ENCODE results near the gene CHAF1B.

The CHAF1B gene

DNA sequence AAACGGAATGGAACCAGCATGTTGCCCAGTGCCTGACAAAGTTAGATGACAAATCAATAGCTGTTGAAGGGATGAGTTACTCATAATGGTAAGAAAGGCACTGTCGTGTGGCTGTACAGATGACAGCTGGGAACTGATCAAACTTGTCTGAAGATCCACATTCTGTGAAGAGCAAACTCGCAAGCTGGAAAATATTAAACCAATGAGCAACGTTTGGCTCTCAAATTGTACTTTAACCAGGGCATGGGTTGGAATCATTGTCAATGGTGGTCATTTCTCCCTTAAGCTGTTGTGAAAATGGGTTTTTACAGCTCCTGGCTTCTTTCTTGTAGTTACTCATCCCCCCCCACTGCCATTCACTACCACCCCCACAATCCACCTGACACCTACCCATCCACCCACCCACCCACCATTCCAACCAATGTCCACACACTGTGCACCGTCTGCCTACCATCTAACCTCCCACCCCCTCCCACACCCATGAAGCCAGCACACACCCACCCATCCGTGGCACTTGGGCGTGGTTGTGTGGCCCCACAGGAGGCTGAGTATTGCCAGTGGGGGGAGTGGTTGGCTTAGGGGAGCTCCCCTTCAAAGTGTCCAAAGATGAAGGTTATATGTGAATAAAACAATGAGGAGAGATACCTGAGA lies 48.0 kb downstream of the CHAF1B start:
- Histone ChIP-seq H3K4me1 (ENCODE audit: control insufficient read depth, insufficient read depth, low read length) (peaks cover 21% of the 10 kb centered on the region), H3K27me3 (ENCODE audit: control insufficient read depth, insufficient read depth, low read length) (peaks cover 3% of the 10 kb centered on the region), H3K36me3 (ENCODE audit: control insufficient read depth, insufficient read depth, low read length) (no peaks in the 10 kb centered on the region), H3K4me3 (ENCODE audit: low read length) (no peak overlapping the region), H3K9me3 (ENCODE audit: control insufficient read depth, low read length) (no peaks in the 10 kb centered on the region), H3K9ac (ENCODE audit: low read length) (no peak overlapping the region)

DNA sequence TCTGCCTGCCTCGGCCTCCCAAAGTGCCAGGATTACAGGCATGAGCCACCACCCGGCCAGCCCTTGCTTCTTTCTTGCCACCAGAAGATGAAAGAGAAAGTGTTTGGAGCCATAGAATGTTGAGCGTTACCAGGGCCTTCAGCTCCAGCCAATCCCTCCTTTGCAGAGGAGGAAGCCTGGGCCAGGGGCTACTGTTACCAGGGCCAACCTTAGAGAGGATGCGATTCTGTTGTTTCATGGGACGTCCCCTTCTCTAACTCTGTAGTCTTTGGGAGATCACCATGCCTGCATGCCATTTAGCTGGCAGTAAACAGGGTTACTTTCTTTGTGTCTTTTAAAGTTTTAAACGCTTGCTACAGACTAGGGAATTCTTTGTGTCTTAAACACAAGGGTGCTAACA lies 49.0 kb downstream of the CHAF1B start:
- no peak overlapping the region for H3K4me3 ChIP-seq (ENCODE audit: low read length)
- H3K4me1 ChIP-seq (ENCODE audit: control insufficient read depth, insufficient read depth, low read length) = peaks cover 19% of the 10 kb centered on the region
- no peaks in the 10 kb centered on the region for H3K9me3 ChIP-seq (ENCODE audit: control insufficient read depth, low read length)
- H3K9ac ChIP-seq (ENCODE audit: low read length) = no peak overlapping the region
- H3K27me3 ChIP-seq (ENCODE audit: control insufficient read depth, insufficient read depth, low read length) = peaks cover 3% of the 10 kb centered on the region
- no peaks in the 10 kb centered on the region for H3K36me3 ChIP-seq (ENCODE audit: control insufficient read depth, insufficient read depth, low read length)

GRCh38 chr21:36436829-36437744 lies 51.9 kb downstream of the CHAF1B start:
- no peak overlapping the region for H3K9ac ChIP-seq (ENCODE audit: low read length)
- H3K36me3 ChIP-seq (ENCODE audit: control insufficient read depth, insufficient read depth, low read length) = no peaks in the 10 kb centered on the region

GRCh38 chr21:36437745-36438128 lies 52.5 kb downstream of the CHAF1B start:
- H3K9ac ChIP-seq (ENCODE audit: low read length) = no peak overlapping the region
- no peaks in the 10 kb centered on the region for H3K36me3 ChIP-seq (ENCODE audit: control insufficient read depth, insufficient read depth, low read length)
- peaks cover 3% of the 10 kb centered on the region for H3K27me3 ChIP-seq (ENCODE audit: control insufficient read depth, insufficient read depth, low read length)
- H3K9me3 ChIP-seq (ENCODE audit: control insufficient read depth, low read length) = no peaks in the 10 kb centered on the region
- H3K4me3 ChIP-seq (ENCODE audit: low read length) = no peak overlapping the region
- peaks cover 4% of the 10 kb centered on the region for H3K4me1 ChIP-seq (ENCODE audit: control insufficient read depth, insufficient read depth, low read length)

More at GRCh38 chr21:36436829-36437744, 51.9 kb downstream of the CHAF1B start:
- peaks cover 3% of the 10 kb centered on the region for H3K27me3 ChIP-seq (ENCODE audit: control insufficient read depth, insufficient read depth, low read length)
- peaks cover 4% of the 10 kb centered on the region for H3K4me1 ChIP-seq (ENCODE audit: control insufficient read depth, insufficient read depth, low read length)
- H3K4me3 ChIP-seq (ENCODE audit: low read length) = no peak overlapping the region
- no peaks in the 10 kb centered on the region for H3K9me3 ChIP-seq (ENCODE audit: control insufficient read depth, low read length)

DNA sequence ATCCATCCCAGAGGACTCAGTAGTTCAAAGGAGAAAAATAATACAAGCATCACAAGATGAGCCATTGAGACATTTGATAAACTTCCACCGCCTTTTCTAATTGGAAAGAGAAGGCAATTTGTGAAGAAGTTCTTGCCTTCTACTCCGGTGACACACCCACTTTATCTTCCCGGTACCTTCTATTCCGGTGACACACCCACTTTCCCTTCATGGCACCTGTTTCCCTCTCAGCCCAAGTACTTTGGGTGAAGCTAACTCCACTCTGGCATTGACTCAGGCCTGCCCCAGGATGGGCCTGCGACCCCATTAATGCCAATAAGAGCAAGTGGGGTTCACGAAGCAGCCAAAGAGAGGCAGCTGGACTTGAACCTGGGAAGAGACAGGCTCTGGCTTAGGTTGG lies 56.5 kb downstream of the CHAF1B start:
- H3K9ac ChIP-seq (ENCODE audit: low read length) = no peak overlapping the region
- H3K27me3 ChIP-seq (ENCODE audit: control insufficient read depth, insufficient read depth, low read length) = no peaks in the 10 kb centered on the region
- H3K4me1 ChIP-seq (ENCODE audit: control insufficient read depth, insufficient read depth, low read length) = peaks cover 4% of the 10 kb centered on the region
- no peak overlapping the region for H3K4me3 ChIP-seq (ENCODE audit: low read length)
- H3K9me3 ChIP-seq (ENCODE audit: control insufficient read depth, low read length) = no peaks in the 10 kb centered on the region
- no peaks in the 10 kb centered on the region for H3K36me3 ChIP-seq (ENCODE audit: control insufficient read depth, insufficient read depth, low read length)

DNA sequence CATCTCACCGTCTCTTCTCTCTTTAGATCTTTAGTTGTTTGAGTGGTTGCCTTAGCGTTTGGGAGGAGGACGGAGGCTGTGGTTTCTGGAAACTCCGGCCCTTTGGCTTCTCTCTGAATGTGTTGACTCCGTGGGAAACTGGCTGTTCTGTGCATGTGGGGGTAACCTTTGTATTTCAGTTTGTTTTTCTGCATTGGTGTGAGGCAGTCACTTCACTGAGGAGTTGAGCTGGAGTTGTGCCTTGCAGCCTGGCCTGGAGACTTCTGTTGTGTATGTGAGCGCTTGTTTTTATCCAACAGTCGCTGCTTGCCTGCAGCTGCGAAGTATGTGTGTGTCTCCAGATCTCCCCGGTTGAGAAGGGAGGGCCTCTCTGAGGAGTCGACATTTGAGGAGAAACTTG lies 61.1 kb downstream of the CHAF1B start:
- peaks cover 4% of the 10 kb centered on the region for H3K4me1 ChIP-seq (ENCODE audit: control insufficient read depth, insufficient read depth, low read length)
- H3K9ac ChIP-seq (ENCODE audit: low read length) = no peak overlapping the region
- no peaks in the 10 kb centered on the region for H3K36me3 ChIP-seq (ENCODE audit: control insufficient read depth, insufficient read depth, low read length)
- no peaks in the 10 kb centered on the region for H3K27me3 ChIP-seq (ENCODE audit: control insufficient read depth, insufficient read depth, low read length)
- no peaks in the 10 kb centered on the region for H3K9me3 ChIP-seq (ENCODE audit: control insufficient read depth, low read length)
- no peak overlapping the region for H3K4me3 ChIP-seq (ENCODE audit: low read length)

GRCh38 chr21:36450511-36450910 lies 65.3 kb downstream of the CHAF1B start:
- H3K27me3 ChIP-seq (ENCODE audit: control insufficient read depth, insufficient read depth, low read length) = no peaks in the 10 kb centered on the region
- H3K9me3 ChIP-seq (ENCODE audit: control insufficient read depth, low read length) = no peaks in the 10 kb centered on the region
- H3K9ac ChIP-seq (ENCODE audit: low read length) = no peak overlapping the region
- no peaks in the 10 kb centered on the region for H3K36me3 ChIP-seq (ENCODE audit: control insufficient read depth, insufficient read depth, low read length)
- no peaks in the 10 kb centered on the region for H3K4me1 ChIP-seq (ENCODE audit: control insufficient read depth, insufficient read depth, low read length)
- H3K4me3 ChIP-seq (ENCODE audit: low read length) = no peak overlapping the region

GRCh38 chr21:36451506-36451905 lies 66.3 kb downstream of the CHAF1B start:
- Histone ChIP-seq H3K4me1 (ENCODE audit: control insufficient read depth, insufficient read depth, low read length) (no peaks in the 10 kb centered on the region), H3K4me3 (ENCODE audit: low read length) (no peak overlapping the region), H3K9ac (ENCODE audit: low read length) (no peak overlapping the region), H3K27me3 (ENCODE audit: control insufficient read depth, insufficient read depth, low read length) (no peaks in the 10 kb centered on the region), H3K36me3 (ENCODE audit: control insufficient read depth, insufficient read depth, low read length) (no peaks in the 10 kb centered on the region), H3K9me3 (ENCODE audit: control insufficient read depth, low read length) (no peaks in the 10 kb centered on the region)

DNA sequence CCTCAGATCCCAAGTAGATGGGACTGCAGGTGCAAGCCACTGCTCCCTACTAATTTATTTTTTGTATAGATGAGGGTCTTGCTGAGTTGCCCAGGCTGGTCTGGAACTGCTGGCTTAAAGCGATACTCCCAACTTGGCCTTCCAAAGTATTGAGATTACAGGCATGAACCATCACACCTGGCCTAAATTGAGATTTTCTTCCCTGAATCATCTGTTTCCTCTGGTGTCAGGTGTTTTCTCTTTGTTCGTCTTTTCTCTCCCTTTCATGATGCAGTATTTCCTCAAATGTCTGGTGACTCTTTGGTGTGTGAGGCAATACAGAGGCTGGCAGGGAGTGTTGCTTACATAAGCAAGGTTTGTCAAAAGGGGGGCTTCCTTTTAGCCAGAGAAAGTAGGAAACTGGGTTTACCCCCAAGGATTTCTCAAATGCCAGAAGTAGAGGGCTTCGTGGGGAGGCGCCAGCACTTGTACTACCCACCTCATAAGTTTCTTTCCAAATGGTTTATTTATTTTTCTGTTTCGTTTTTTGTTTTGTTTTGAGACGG lies 67.2 kb downstream of the CHAF1B start:
- Histone ChIP-seq H3K4me3 (ENCODE audit: low read length) (no peak overlapping the region), H3K9me3 (ENCODE audit: control insufficient read depth, low read length) (no peaks in the 10 kb centered on the region), H3K36me3 (ENCODE audit: control insufficient read depth, insufficient read depth, low read length) (no peaks in the 10 kb centered on the region), H3K9ac (ENCODE audit: low read length) (no peak overlapping the region), H3K4me1 (ENCODE audit: control insufficient read depth, insufficient read depth, low read length) (no peaks in the 10 kb centered on the region), H3K27me3 (ENCODE audit: control insufficient read depth, insufficient read depth, low read length) (no peaks in the 10 kb centered on the region)

GRCh38 chr21:36454093-36454531 lies 68.9 kb downstream of the CHAF1B start:
- Histone ChIP-seq H3K4me3 (ENCODE audit: low read length) (no peak overlapping the region), H3K4me1 (ENCODE audit: control insufficient read depth, insufficient read depth, low read length) (no peaks in the 10 kb centered on the region), H3K27me3 (ENCODE audit: control insufficient read depth, insufficient read depth, low read length) (no peaks in the 10 kb centered on the region), H3K9ac (ENCODE audit: low read length) (no peak overlapping the region), H3K36me3 (ENCODE audit: control insufficient read depth, insufficient read depth, low read length) (no peaks in the 10 kb centered on the region), H3K9me3 (ENCODE audit: control insufficient read depth, low read length) (no peaks in the 10 kb centered on the region)

DNA sequence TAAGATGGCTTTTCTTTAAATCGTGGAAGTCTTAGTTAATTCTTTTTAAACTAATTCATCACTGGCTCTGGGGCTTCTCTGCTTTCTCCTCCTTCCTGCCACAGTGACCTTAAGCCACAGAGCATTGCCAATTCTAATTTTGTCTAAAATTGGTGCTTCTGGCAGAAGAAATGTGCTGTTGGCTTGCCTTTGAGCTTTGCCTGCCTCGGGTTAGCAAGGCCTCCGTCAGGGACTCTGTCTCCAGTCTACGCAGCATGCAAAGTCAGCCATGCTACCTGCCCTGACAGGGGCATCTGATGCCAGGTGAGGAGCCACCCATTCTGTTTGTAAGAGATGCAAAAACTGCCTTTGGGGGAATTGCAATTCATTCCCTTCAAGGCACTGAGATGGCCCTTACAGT lies 69.5 kb downstream of the CHAF1B start:
- Histone ChIP-seq H3K9me3 (ENCODE audit: control insufficient read depth, low read length) (no peaks in the 10 kb centered on the region), H3K9ac (ENCODE audit: low read length) (no peak overlapping the region), H3K27me3 (ENCODE audit: control insufficient read depth, insufficient read depth, low read length) (no peaks in the 10 kb centered on the region), H3K36me3 (ENCODE audit: control insufficient read depth, insufficient read depth, low read length) (no peaks in the 10 kb centered on the region), H3K4me1 (ENCODE audit: control insufficient read depth, insufficient read depth, low read length) (no peaks in the 10 kb centered on the region), H3K4me3 (ENCODE audit: low read length) (no peak overlapping the region)

GRCh38 chr21:36456729-36457414 lies 71.7 kb downstream of the CHAF1B start:
- Histone ChIP-seq H3K36me3 (ENCODE audit: control insufficient read depth, insufficient read depth, low read length) (no peaks in the 10 kb centered on the region), H3K27me3 (ENCODE audit: control insufficient read depth, insufficient read depth, low read length) (peaks cover 3% of the 10 kb centered on the region), H3K9me3 (ENCODE audit: control insufficient read depth, low read length) (no peaks in the 10 kb centered on the region), H3K4me3 (ENCODE audit: low read length) (no peak overlapping the region), H3K4me1 (ENCODE audit: control insufficient read depth, insufficient read depth, low read length) (peaks cover 3% of the 10 kb centered on the region), H3K9ac (ENCODE audit: low read length) (no peak overlapping the region)
